ENCODE measurements around the gene EIF2S2. TPM values are rescaled to one million over a fixed set of nuclear protein-coding genes. Genes with fewer than 3 reads are reported as not detected.
A peak's percentile ranks its signal among the peaks of the same experiment; 100 is the strongest.

Gene EIF2S2
- polyA plus RNA-seq, 3 donors: 18.8 to 20.1 (median 18.9) TPM

GRCh38 chr20:34083137-34083536 is 28.9 kb downstream of the EIF2S2 start:
- Mint-ChIP-seq H3K9me3 (no peaks in the 10 kb centered on the region), H3K36me3 (peaks cover 70 to 88% of the 10 kb centered on the region in 2 donors)

GRCh38 chr20:34082232-34082887 is 29.7 kb downstream of the EIF2S2 start:
- H2AFZ ChIP-seq (ENCODE audit: insufficient read depth, low read depth, low read length, poor library complexity, severe bottlenecking): no peak overlapping the region
- peaks cover 12% of the 10 kb centered on the region for H3K79me2 ChIP-seq (ENCODE audit: insufficient read depth, low read length)
- H3K27me3 ChIP-seq (ENCODE audit: control insufficient read depth in 2 of 2, insufficient read depth in 2 of 2, low read length in 2 of 2): no peaks in the 10 kb centered on the region
- peaks cover 82 to 97% of the 10 kb centered on the region in 2 donors for H3K36me3 ChIP-seq (replicated peaks in 1 of 2; ENCODE audit: control insufficient read depth in 1 of 2, insufficient read depth in 2 of 2, low read length in 2 of 2)
- no peaks in the 10 kb centered on the region for H3K9me3 Mint-ChIP-seq
- no peak for TF ChIP-seq CTCF (IDR thresholded peaks at IDR 0.05)
- 86% methylated on average over 5 of the region's 8 CpGs for WGBS (ENCODE audit: insufficient coverage)
- H3K27ac Mint-ChIP-seq: peak overlapping the region in 1 of 7 donors; percentile 79
- H4K20me1 ChIP-seq (ENCODE audit: insufficient read depth, low read length): peaks cover 86% of the 10 kb centered on the region
- H3K36me3 Mint-ChIP-seq: peaks cover 67 to 87% of the 10 kb centered on the region in 2 donors
- H3K4me1 Mint-ChIP-seq: peaks cover 2% of the 10 kb centered on the region
- H3K27me3 Mint-ChIP-seq (ENCODE audit: low read depth in 3 of 3): no peaks in the 10 kb centered on the region
- no peak overlapping the region for H3K4me2 ChIP-seq (replicated peaks; ENCODE audit: extremely low read depth, low read length, poor library complexity, severe bottlenecking)
- H3K4me1 ChIP-seq (ENCODE audit: control insufficient read depth in 1 of 2, insufficient read depth in 2 of 2, low read length in 2 of 2): no peaks in the 10 kb centered on the region
- H3K4me3 ChIP-seq (replicated peaks in 1 of 3; ENCODE audit: low read depth in 2 of 3, low read length in 3 of 3): no peak overlapping the region
- H3K9ac ChIP-seq (ENCODE audit: insufficient read depth, low read length, poor library complexity, severe bottlenecking): no peak overlapping the region
- no peak for DNase-seq
- H3K9me3 ChIP-seq (replicated peaks in 1 of 2; ENCODE audit: control insufficient read depth in 1 of 2, insufficient read depth in 1 of 2, low read length in 2 of 2): no peaks in the 10 kb centered on the region
- intact Hi-C loops (cut with micrococcal nuclease): no loop called here
- peak overlapping the region in 1 of 2 donors; percentile 40 for H3K27ac ChIP-seq (ENCODE audit: low read depth in 1 of 2, low read length in 2 of 2)
- no peak overlapping the region for H3K4me3 Mint-ChIP-seq

More at GRCh38 chr20:34083137-34083536, 28.9 kb downstream of the EIF2S2 start:
- Histone ChIP-seq H3K9ac (ENCODE audit: insufficient read depth, low read length, poor library complexity, severe bottlenecking) (no peak overlapping the region), H3K27me3 (ENCODE audit: control insufficient read depth in 2 of 2, insufficient read depth in 2 of 2, low read length in 2 of 2) (no peaks in the 10 kb centered on the region), H3K27ac (ENCODE audit: low read depth in 1 of 2, low read length in 2 of 2) (peak overlapping the region in 1 of 2 donors; percentile 15), H3K9me3 (replicated peaks in 1 of 2; ENCODE audit: control insufficient read depth in 1 of 2, insufficient read depth in 1 of 2, low read length in 2 of 2) (no peaks in the 10 kb centered on the region), H2AFZ (ENCODE audit: insufficient read depth, low read depth, low read length, poor library complexity, severe bottlenecking) (no peak overlapping the region), H3K4me1 (ENCODE audit: control insufficient read depth in 1 of 2, insufficient read depth in 2 of 2, low read length in 2 of 2) (no peaks in the 10 kb centered on the region), H4K20me1 (ENCODE audit: insufficient read depth, low read length) (peaks cover 89% of the 10 kb centered on the region), H3K4me3 (replicated peaks in 1 of 3; ENCODE audit: low read depth in 2 of 3, low read length in 3 of 3) (no peak overlapping the region), H3K4me2 (replicated peaks; ENCODE audit: extremely low read depth, low read length, poor library complexity, severe bottlenecking) (no peak overlapping the region), H3K79me2 (ENCODE audit: insufficient read depth, low read length) (peaks cover 16% of the 10 kb centered on the region), H3K36me3 (replicated peaks in 1 of 2; ENCODE audit: control insufficient read depth in 1 of 2, insufficient read depth in 2 of 2, low read length in 2 of 2) (peaks cover 79 to 97% of the 10 kb centered on the region in 2 donors)
- Mint-ChIP-seq H3K27me3 (ENCODE audit: low read depth in 3 of 3) (no peaks in the 10 kb centered on the region), H3K4me3 (no peak overlapping the region), H3K27ac (peak overlapping the region in 1 of 7 donors; percentile 79), H3K4me1 (peaks cover 2% of the 10 kb centered on the region)
- no peak for TF ChIP-seq CTCF (IDR thresholded peaks at IDR 0.05)
- DNase-seq: no peak
- WGBS (ENCODE audit: insufficient coverage): 74% methylated on average over 5 of the region's 7 CpGs
- intact Hi-C loops (cut with micrococcal nuclease): no loop called here

All from CD14-positive monocyte (primary cell).